ENCODE measurements around the gene PTPRD.

- TF ChIP-seq POLR2A (IDR thresholded peaks at IDR 0.05; ENCODE audit: low read depth, low read length) (no peak), POLR2AphosphoS5 (IDR thresholded peaks at IDR 0.05; ENCODE audit: low read depth, low read length) (no peak), TAF1 (IDR thresholded peaks at IDR 0.05; ENCODE audit: borderline replicate concordance, low read depth, low read length) (no peak)
Observed at GRCh38 chr9:8494571-8494970, 2118.2 kb downstream of the PTPRD start.

Data from GM12892 (cell line).